Ishikawa (cell line): ENCODE results near the gene KIF26B.
A peak's percentile ranks its signal among the peaks of the same experiment; 100 is the strongest.

ENCODE experiments used
- CEBPB ChIP-seq: IDR thresholded peaks from 2 replicates; pipeline ENCODE4 v1.6.1; 2012
- CREB1 ChIP-seq: IDR thresholded peaks from 2 replicates; pipeline ENCODE4 v1.6.1; 2012; ENCODE audit warnings: low read depth
- EGR1 ChIP-seq: IDR thresholded peaks from 2 replicates; pipeline ENCODE4 v1.6.1; 2012
- EP300 ChIP-seq: IDR thresholded peaks from 2 replicates; pipeline ENCODE4 v1.6.1; 2012; ENCODE audit warnings: borderline replicate concordance
- FOXM1 ChIP-seq: IDR thresholded peaks from 2 replicates; pipeline ENCODE4 v1.6.1; 2012; ENCODE audit warnings: low read depth, borderline replicate concordance
- NFIC ChIP-seq: IDR thresholded peaks from 2 replicates; pipeline ENCODE4 v1.6.1; 2012
- RAD21 ChIP-seq: IDR thresholded peaks from 2 replicates; pipeline ENCODE4 v1.6.1; 2012; ENCODE audit warnings: low read depth
- TAF1 ChIP-seq: IDR thresholded peaks from 2 replicates; pipeline ENCODE4 v1.6.1; 2012; ENCODE audit warnings: low read depth, mild to moderate bottlenecking
- TCF12 ChIP-seq: IDR thresholded peaks from 2 replicates; pipeline ENCODE4 v1.6.1; 2012; ENCODE audit warnings: low read depth
- TEAD4 ChIP-seq: IDR thresholded peaks from 2 replicates; pipeline ENCODE4 v1.6.1; 2012
- YY1 ChIP-seq: IDR thresholded peaks from 2 replicates; pipeline ENCODE4 v1.6.1; 2012; ENCODE audit warnings: low read depth
- ZBTB7A ChIP-seq: IDR thresholded peaks from 2 replicates; pipeline ENCODE4 v1.6.1; 2012; ENCODE audit warnings: low read depth
- TF ChIP-seq, protein P1 (sequence below): IDR thresholded peaks from 2 replicates; pipeline ENCODE4 v1.6.1; 2012
- TF ChIP-seq, protein P2 (sequence below): IDR thresholded peaks from 2 replicates; pipeline ENCODE4 v1.6.1; 2012; ENCODE audit warnings: low read depth, mild to moderate bottlenecking
- TF ChIP-seq, protein P3 (sequence below): IDR thresholded peaks from 2 replicates; pipeline ENCODE4 v1.6.1; 2012

Gene KIF26B

DNA sequence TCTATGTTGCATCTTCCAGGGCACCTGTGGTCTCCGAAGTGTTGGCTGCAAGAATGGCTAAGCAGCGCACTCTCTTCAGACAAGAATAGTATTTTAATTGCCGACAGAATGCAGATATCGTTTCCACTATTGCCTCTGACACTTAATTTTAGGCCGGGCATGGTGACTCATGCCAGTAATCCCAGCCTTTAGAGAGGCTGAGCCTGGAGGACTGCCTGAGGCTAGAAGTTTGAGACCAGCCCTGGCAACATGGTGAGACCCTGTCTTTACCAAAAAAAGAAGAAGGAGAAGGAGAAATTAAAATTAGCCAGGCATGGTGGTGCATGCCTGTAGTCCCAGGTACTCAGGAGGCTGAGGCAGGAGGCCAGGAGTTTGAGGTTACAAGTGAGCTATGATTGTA is 306.9 kb downstream of the KIF26B start:
- TF ChIP-seq EP300 (no peak), ZBTB7A (no peak), CREB1 (no peak), FOXM1 (no peak), TAF1 (no peak), NFIC (no peak), RAD21 (no peak), YY1 (no peak), TEAD4 (no peak), EGR1 (no peak), TCF12 (no peak), CEBPB (no peak)
- TF ChIP-seq, protein P1, sequence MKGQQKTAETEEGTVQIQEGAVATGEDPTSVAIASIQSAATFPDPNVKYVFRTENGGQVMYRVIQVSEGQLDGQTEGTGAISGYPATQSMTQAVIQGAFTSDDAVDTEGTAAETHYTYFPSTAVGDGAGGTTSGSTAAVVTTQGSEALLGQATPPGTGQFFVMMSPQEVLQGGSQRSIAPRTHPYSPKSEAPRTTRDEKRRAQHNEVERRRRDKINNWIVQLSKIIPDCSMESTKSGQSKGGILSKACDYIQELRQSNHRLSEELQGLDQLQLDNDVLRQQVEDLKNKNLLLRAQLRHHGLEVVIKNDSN = no peak
- TF ChIP-seq, protein P2, sequence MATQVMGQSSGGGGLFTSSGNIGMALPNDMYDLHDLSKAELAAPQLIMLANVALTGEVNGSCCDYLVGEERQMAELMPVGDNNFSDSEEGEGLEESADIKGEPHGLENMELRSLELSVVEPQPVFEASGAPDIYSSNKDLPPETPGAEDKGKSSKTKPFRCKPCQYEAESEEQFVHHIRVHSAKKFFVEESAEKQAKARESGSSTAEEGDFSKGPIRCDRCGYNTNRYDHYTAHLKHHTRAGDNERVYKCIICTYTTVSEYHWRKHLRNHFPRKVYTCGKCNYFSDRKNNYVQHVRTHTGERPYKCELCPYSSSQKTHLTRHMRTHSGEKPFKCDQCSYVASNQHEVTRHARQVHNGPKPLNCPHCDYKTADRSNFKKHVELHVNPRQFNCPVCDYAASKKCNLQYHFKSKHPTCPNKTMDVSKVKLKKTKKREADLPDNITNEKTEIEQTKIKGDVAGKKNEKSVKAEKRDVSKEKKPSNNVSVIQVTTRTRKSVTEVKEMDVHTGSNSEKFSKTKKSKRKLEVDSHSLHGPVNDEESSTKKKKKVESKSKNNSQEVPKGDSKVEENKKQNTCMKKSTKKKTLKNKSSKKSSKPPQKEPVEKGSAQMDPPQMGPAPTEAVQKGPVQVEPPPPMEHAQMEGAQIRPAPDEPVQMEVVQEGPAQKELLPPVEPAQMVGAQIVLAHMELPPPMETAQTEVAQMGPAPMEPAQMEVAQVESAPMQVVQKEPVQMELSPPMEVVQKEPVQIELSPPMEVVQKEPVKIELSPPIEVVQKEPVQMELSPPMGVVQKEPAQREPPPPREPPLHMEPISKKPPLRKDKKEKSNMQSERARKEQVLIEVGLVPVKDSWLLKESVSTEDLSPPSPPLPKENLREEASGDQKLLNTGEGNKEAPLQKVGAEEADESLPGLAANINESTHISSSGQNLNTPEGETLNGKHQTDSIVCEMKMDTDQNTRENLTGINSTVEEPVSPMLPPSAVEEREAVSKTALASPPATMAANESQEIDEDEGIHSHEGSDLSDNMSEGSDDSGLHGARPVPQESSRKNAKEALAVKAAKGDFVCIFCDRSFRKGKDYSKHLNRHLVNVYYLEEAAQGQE = no peak
- TF ChIP-seq, protein P3, sequence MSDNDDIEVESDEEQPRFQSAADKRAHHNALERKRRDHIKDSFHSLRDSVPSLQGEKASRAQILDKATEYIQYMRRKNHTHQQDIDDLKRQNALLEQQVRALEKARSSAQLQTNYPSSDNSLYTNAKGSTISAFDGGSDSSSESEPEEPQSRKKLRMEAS = no peak

DNA sequence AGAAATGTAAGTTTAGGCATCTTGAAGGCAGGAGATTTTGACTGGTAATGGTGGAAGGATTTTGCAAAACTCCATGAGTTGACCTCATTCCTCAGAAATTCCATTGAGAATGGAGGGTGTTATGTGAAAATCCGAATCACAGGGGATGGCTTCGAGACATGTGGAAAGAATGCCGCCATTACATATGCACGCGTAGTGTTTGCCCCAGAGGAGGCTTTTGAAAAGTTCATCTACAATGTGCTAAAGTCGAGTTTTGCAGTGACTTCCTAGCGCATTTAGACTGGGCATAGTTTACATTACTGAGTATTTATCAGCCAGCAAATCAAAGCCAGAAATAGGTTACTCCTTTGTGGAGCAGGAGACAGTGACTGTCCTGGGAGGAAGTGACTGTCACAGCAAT is 307.4 kb downstream of the KIF26B start:
- no peak for TF ChIP-seq YY1
- TF ChIP-seq, protein P1 = no peak
- TF ChIP-seq, protein P2 = no peak
- TF ChIP-seq CEBPB = no peak
- TF ChIP-seq EP300 = no peak
- TF ChIP-seq CREB1 = no peak
- no peak for TF ChIP-seq TAF1

DNA sequence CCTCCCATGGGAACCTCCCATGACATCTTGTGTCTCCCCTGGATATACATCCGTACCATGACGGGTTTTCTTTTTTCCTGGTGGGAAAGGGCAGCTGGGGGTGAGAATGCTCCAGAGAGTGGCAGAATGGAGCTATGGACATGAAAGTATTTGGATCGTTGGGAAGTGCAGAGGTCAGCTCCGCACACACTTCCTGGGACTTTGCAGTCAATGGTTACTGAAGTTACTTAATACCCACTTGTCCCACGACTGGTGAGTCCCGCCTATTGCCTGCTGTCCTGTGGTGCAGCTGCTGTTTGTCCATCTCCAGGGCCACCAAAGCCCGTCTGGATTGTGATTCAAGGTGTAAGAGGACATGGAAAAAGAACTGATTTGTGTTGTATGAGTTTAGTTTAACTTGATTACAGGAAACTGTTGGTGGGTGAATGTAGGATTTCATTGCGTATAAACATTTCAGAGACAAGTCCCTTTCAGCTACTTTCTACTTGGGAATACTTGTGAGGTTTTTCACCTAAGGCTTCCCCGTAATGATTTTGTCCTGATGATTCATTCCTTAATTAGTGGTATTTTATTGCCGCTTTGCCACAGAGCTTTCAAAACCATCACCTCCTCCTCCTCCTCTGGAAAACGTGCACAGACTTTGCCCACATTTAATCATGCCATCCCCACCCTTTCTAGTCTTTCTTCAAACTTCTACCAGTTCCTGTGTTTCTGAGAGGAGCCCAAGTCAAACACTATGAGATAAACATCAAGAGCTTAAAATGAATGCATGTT is 308.8 kb downstream of the KIF26B start:
- TF ChIP-seq TEAD4 = no peak

DNA sequence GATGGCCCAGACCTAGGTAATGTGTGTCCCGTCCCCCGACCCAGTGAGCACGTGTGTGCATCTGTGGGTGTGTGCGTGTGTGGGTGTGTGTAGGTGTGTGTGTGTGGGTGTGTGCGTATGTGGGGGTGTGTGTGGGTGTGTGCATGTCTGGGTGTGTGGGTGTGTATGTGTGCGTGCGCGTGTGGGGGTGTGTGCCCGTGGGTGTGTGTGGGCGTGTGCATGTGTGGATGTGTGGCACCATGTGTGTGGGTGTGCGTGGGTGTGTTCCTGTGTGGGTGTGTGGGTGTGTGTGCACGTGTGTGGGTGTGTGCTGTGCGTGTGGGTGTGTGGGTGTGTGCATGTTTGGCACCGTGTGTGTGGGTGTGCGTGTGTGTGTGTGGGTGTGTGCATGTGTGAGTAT is 309.5 kb downstream of the KIF26B start:
- peak; percentile 70 for TF ChIP-seq EGR1
- TF ChIP-seq, protein P2 = no peak

DNA sequence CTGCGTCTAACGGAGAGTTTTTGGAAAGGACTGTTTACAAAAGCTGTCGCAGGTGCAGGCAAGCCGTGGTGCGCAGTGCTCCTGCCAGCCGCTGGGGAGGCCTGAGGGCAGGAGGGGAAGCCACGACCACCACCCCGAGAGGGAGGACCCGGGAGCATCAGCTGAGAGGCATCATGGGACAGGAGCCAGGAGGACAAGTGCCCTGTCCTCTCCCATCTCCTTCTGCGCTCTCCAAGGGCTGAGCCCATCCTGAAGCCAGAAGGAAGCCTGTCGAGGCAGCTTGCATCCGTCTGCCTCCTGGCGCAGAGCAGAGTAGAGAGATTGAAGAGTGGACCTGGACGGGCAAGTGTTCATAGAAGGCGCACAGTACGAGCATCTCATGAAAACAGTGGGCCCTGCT is 310.9 kb downstream of the KIF26B start:
- TF ChIP-seq CREB1 (no peak), TCF12 (no peak), TAF1 (no peak), TEAD4 (no peak), EP300 (no peak), FOXM1 (no peak), NFIC (no peak), RAD21 (no peak), CEBPB (no peak), YY1 (no peak), EGR1 (no peak)
- TF ChIP-seq, protein P3 = no peak
- TF ChIP-seq, protein P2 = no peak
- TF ChIP-seq, protein P1 = no peak
